GM23338 (cell line): ENCODE results near the gene TCERG1L. TPM values are rescaled to one million over a fixed set of nuclear protein-coding genes. Genes with fewer than 3 reads are reported as not detected.

Experiments used
- ATAC-seq: fragments of 200-7000 bp; cut with Tn5 transposase; 3 replicates; pipeline ENCODE4 v1.9.1; 2020
- DNase-seq: peaks from one replicate; pipeline ENCODE4 v3.0.0-alpha.2; 2015; ENCODE audit warnings: low spot score
- H2AFZ ChIP-seq: fragments of 200-600 bp; sonication (generic); 2 replicates; pipeline ENCODE4 v1.8.0; 2016; ENCODE audit warnings: antibody characterized with exemption, mild to moderate bottlenecking, moderate library complexity
- H3F3A ChIP-seq: fragments of 200-600 bp; sonication (generic); replicated peaks from 2 replicates; pipeline ENCODE4 v1.8.0; 2017; ENCODE audit warnings: antibody characterized with exemption, mixed run types, low read depth
- H3K27ac ChIP-seq: fragments of 200-600 bp; sonication (generic); 2 replicates; pipeline ENCODE4 v1.6.1; 2016; ENCODE audit warnings: low read depth
- H3K27me3 ChIP-seq: fragments of 200-600 bp; sonication (generic); 2 replicates; pipeline ENCODE4 v1.8.0; 2016; ENCODE audit warnings: mild to moderate bottlenecking, mixed run types, moderate library complexity; ENCODE audit not compliant: insufficient read depth
- H3K36me3 ChIP-seq: fragments of 200-600 bp; sonication (generic); 2 replicates; pipeline ENCODE4 v1.8.0; 2016; ENCODE audit warnings: mild to moderate bottlenecking; ENCODE audit not compliant: insufficient read depth
- H3K4me1 ChIP-seq: fragments of 200-600 bp; sonication (generic); 2 replicates; pipeline ENCODE4 v1.8.0; 2016; ENCODE audit warnings: mild to moderate bottlenecking, moderate library complexity; ENCODE audit not compliant: insufficient read depth
- H3K4me2 ChIP-seq: fragments of 200-600 bp; sonication (generic); 2 replicates; pipeline ENCODE4 v1.7.1; 2017; ENCODE audit warnings: mixed run types
- H3K4me3 ChIP-seq: fragments of 200-600 bp; sonication (generic); 2 replicates; pipeline ENCODE4 v1.6.1; 2016; ENCODE audit warnings: mixed run types
- H3K79me2 ChIP-seq: fragments of 200-600 bp; sonication (generic); replicated peaks from 2 replicates; pipeline ENCODE4 v1.8.0; 2017; ENCODE audit warnings: mild to moderate bottlenecking; ENCODE audit not compliant: insufficient read depth
- H3K9me2 ChIP-seq: fragments of 200-600 bp; sonication (generic); 2 replicates; pipeline ENCODE4 v1.8.0; 2017; ENCODE audit not compliant: insufficient read depth
- H4K20me1 ChIP-seq: fragments of 200-600 bp; sonication (generic); replicated peaks from 2 replicates; pipeline ENCODE4 v1.8.0; 2017; ENCODE audit warnings: mild to moderate bottlenecking; ENCODE audit not compliant: insufficient read depth
- H3K27ac Mint-ChIP-seq: 2 replicates; pipeline ENCODE4 v1.8.0; 2020; ENCODE audit warnings: inconsistent platforms, mild to moderate bottlenecking, moderate library complexity, mixed read lengths
- H3K27me3 Mint-ChIP-seq: 3 replicates; pipeline ENCODE4 v1.8.0; 2022; ENCODE audit warnings: low read depth, mild to moderate bottlenecking, moderate library complexity, mixed read lengths, inconsistent platforms; ENCODE audit not compliant: insufficient read depth, poor library complexity
- H3K36me3 Mint-ChIP-seq: 3 replicates; pipeline ENCODE4 v1.8.0; 2021; ENCODE audit warnings: low read depth, mild to moderate bottlenecking, inconsistent platforms, moderate library complexity, mixed read lengths
- H3K4me1 Mint-ChIP-seq: 3 replicates; pipeline ENCODE4 v1.8.0; 2020; ENCODE audit warnings: mild to moderate bottlenecking, inconsistent platforms, mixed read lengths
- H3K4me3 Mint-ChIP-seq: 3 replicates; pipeline ENCODE4 v1.8.0; 2021; ENCODE audit warnings: moderate library complexity, mild to moderate bottlenecking, inconsistent platforms, mixed read lengths
- H3K9me3 Mint-ChIP-seq: 3 replicates; pipeline ENCODE4 v1.8.0; 2020; ENCODE audit warnings: moderate library complexity, mild to moderate bottlenecking, inconsistent platforms, mixed read lengths
- CREB1 ChIP-seq: fragments of 250-450 bp; sonication (Bioruptor Pico); IDR thresholded peaks from 2 replicates; pipeline ENCODE4 v1.5.0; 2020; ENCODE audit warnings: low read depth, mild to moderate bottlenecking, moderate library complexity
- CTCF ChIP-seq, 2 experiments: fragments of 200-600 bp in 1 of 2; sonication (generic) in 1 of 2; conservative IDR thresholded peaks; 2 replicates each; pipeline versions ENCODE4 v1.5.1 to v1.6.1; 2016 to 2017; ENCODE audit warnings: antibody characterized with exemption in 2 of 2, low read depth in 2 of 2, mild to moderate bottlenecking in 2 of 2, moderate library complexity in 1 of 2
- ETS1 ChIP-seq: IDR thresholded peaks from 2 replicates; pipeline ENCODE4 v1.6.1; 2016; ENCODE audit warnings: antibody characterized with exemption
- EZH2 ChIP-seq: fragments of 200-600 bp; sonication (generic); IDR thresholded peaks from one replicate; pipeline ENCODE4 v1.8.0; 2017; ENCODE audit warnings: antibody characterized with exemption, mild to moderate bottlenecking, low read depth; ENCODE audit not compliant: unreplicated experiment
- EZH2phosphoT487 ChIP-seq: fragments of 200-600 bp; sonication (generic); IDR thresholded peaks from one replicate; pipeline ENCODE4 v1.8.1; 2018; ENCODE audit warnings: antibody characterized with exemption; ENCODE audit not compliant: unreplicated experiment
- JUNB ChIP-seq: IDR thresholded peaks from one replicate; pipeline ENCODE4 v1.6.1; 2016; ENCODE audit warnings: antibody characterized with exemption; ENCODE audit not compliant: unreplicated experiment
- NANOG ChIP-seq: IDR thresholded peaks from 2 replicates; pipeline ENCODE4 v1.6.1; 2016; ENCODE audit warnings: antibody characterized with exemption, borderline replicate concordance
- POLR2AphosphoS5 ChIP-seq: IDR thresholded peaks from 2 replicates; pipeline ENCODE4 v1.6.1; 2016; ENCODE audit warnings: antibody characterized with exemption, low read depth
- REST ChIP-seq: IDR thresholded peaks from one replicate; pipeline ENCODE4 v1.6.1; 2018; ENCODE audit warnings: antibody characterized with exemption; ENCODE audit not compliant: unreplicated experiment
- STAT1 ChIP-seq: IDR thresholded peaks from one replicate; pipeline ENCODE4 v1.6.1; 2016; ENCODE audit warnings: antibody characterized with exemption; ENCODE audit not compliant: unreplicated experiment
- ZNF114 ChIP-seq: fragments of 250-450 bp; sonication (Bioruptor Pico); IDR thresholded peaks from 2 replicates; pipeline ENCODE4 v1.5.0; 2020; ENCODE audit warnings: mild to moderate bottlenecking, moderate library complexity
- ZNF331 ChIP-seq: fragments of 250-450 bp; sonication (Bioruptor Pico); IDR thresholded peaks from 2 replicates; pipeline ENCODE4 v1.5.0; 2020; ENCODE audit warnings: low read depth, mild to moderate bottlenecking, moderate library complexity
- ZNF462 ChIP-seq: fragments of 250-450 bp; sonication (Bioruptor Pico); IDR thresholded peaks from 2 replicates; pipeline ENCODE4 v1.5.0; 2020; ENCODE audit warnings: mild to moderate bottlenecking, moderate library complexity
- polyA plus RNA-seq: library from polyadenylated mRNA; unstranded; fragments of >200 nt; fragmentation: Nextera tagmentation; extraction: Ambion mirVana; gene quantifications from 2 replicates; pipeline ENCODE4 v1.2.1, GENCODE V29; 2016
- total RNA-seq: library from RNA; depleted of rRNA; stranded (reverse); fragments of >200 nt; shearing (Covaris generic); gene quantifications from 2 replicates; pipeline ENCODE4 v1.2.3, GENCODE V29; 2014

TCERG1L gene
- total and polyA plus RNA-seq, 2 experiments from 2014 or later = 3.9 to 5.5 TPM

GRCh38 chr10:131072651-131073468, 238.7 kb downstream of the TCERG1L start:
- no peaks in the 10 kb centered on the region for H4K20me1 ChIP-seq
- no peak overlapping the region for H3K4me3 ChIP-seq
- H3K36me3 Mint-ChIP-seq = peaks cover 2% of the 10 kb centered on the region; the same call in 1 of the 3 replicates
- no peak overlapping the region for H2AFZ ChIP-seq
- H3K27ac Mint-ChIP-seq = no peak overlapping the region
- peaks cover 4% of the 10 kb centered on the region for H3K27me3 Mint-ChIP-seq
- H3K27me3 ChIP-seq = no peaks in the 10 kb centered on the region
- H3K4me1 Mint-ChIP-seq = peaks cover 9% of the 10 kb centered on the region; the same call in 2 of the 3 replicates
- H3K36me3 ChIP-seq = no peaks in the 10 kb centered on the region
- H3F3A ChIP-seq = peaks cover 7% of the 10 kb centered on the region
- H3K4me1 ChIP-seq = peaks cover 6% of the 10 kb centered on the region
- H3K4me2 ChIP-seq = no peak overlapping the region
- no peak for ATAC-seq
- H3K4me3 Mint-ChIP-seq = no peak overlapping the region
- peaks cover 43% of the 10 kb centered on the region for H3K9me3 Mint-ChIP-seq
- DNase-seq = no peak
- TF ChIP-seq REST (no peak), ZNF114 (CRISPR knock-in tag) (no peak), NANOG (no peak), ZNF462 (CRISPR knock-in tag) (no peak), EZH2 (no peak), POLR2AphosphoS5 (no peak), ZNF331 (CRISPR knock-in tag) (no peak), ETS1 (no peak), CREB1 (no peak), EZH2phosphoT487 (no peak), STAT1 (no peak), CTCF (conservative IDR thresholded peaks at IDR 0.05; ENCODE audit: low read depth in 2 of 2) (no peak), JUNB (no peak)
- no peaks in the 10 kb centered on the region for H3K79me2 ChIP-seq
- no peak overlapping the region for H3K27ac ChIP-seq
- H3K9me2 ChIP-seq = no peaks in the 10 kb centered on the region
